ENCODE data around the gene TMEM9B.

The TMEM9B gene

GRCh38 chr11:8971196-8971923, 7.1 kb upstream of the TMEM9B start:
- H3K9ac ChIP-seq (ENCODE audit: low read depth, low read length), result no peak overlapping the region
- no peaks in the 10 kb centered on the region for H3K36me3 ChIP-seq (ENCODE audit: insufficient read depth, low read length)
- H3K4me1 ChIP-seq (ENCODE audit: insufficient read depth, low read length), result no peaks in the 10 kb centered on the region
- 91% methylated on average over 1 of the region's 2 CpGs for WGBS
- no peaks in the 10 kb centered on the region for H3K9me3 ChIP-seq (ENCODE audit: insufficient read depth, low read depth, low read length)
- no peak overlapping the region for H3K4me3 ChIP-seq (ENCODE audit: low read length)
- no peaks in the 10 kb centered on the region for H3K27me3 ChIP-seq (ENCODE audit: insufficient read depth, low read length)
- no peak overlapping the region for H3K27ac ChIP-seq (ENCODE audit: low read depth, low read length)

- Histone ChIP-seq H3K4me3 (ENCODE audit: low read length) (no peak overlapping the region), H3K36me3 (ENCODE audit: insufficient read depth, low read length) (no peaks in the 10 kb centered on the region), H3K27me3 (ENCODE audit: insufficient read depth, low read length) (no peaks in the 10 kb centered on the region), H3K9me3 (ENCODE audit: insufficient read depth, low read depth, low read length) (no peaks in the 10 kb centered on the region), H3K27ac (ENCODE audit: low read depth, low read length) (no peak overlapping the region), H3K9ac (ENCODE audit: low read depth, low read length) (no peak overlapping the region), H3K4me1 (ENCODE audit: insufficient read depth, low read length) (peaks cover 9% of the 10 kb centered on the region)
- 87% methylated on average over 8 of the region's 8 CpGs for WGBS
Observed at GRCh38 chr11:8967184-8967583, 2.9 kb upstream of the TMEM9B start.

GRCh38 chr11:8963569-8964323, 496 bp downstream of the TMEM9B start:
- Histone ChIP-seq H3K27me3 (ENCODE audit: insufficient read depth, low read length) (no peaks in the 10 kb centered on the region), H3K9ac (ENCODE audit: low read depth, low read length) (peak overlapping the region; percentile 87), H3K4me1 (ENCODE audit: insufficient read depth, low read length) (peaks cover 9% of the 10 kb centered on the region), H3K27ac (ENCODE audit: low read depth, low read length) (peak overlapping the region; percentile 96; the same call in 1 of the 2 replicates), H3K9me3 (ENCODE audit: insufficient read depth, low read depth, low read length) (no peaks in the 10 kb centered on the region), H3K4me3 (ENCODE audit: low read length) (peak overlapping the region; percentile 100), H3K36me3 (ENCODE audit: insufficient read depth, low read length) (no peaks in the 10 kb centered on the region)
- 5% methylated on average over 39 of the region's 39 CpGs for WGBS

GRCh38 chr11:8962841-8963240, 1.4 kb downstream of the TMEM9B start:
- WGBS, result 86% methylated on average over 1 of the region's 2 CpGs
- H3K4me1 ChIP-seq (ENCODE audit: insufficient read depth, low read length), result peaks cover 9% of the 10 kb centered on the region
- H3K36me3 ChIP-seq (ENCODE audit: insufficient read depth, low read length), result no peaks in the 10 kb centered on the region
- no peaks in the 10 kb centered on the region for H3K27me3 ChIP-seq (ENCODE audit: insufficient read depth, low read length)
- H3K9me3 ChIP-seq (ENCODE audit: insufficient read depth, low read depth, low read length), result no peaks in the 10 kb centered on the region
- no peak overlapping the region for H3K4me3 ChIP-seq (ENCODE audit: low read length)
- no peak overlapping the region for H3K9ac ChIP-seq (ENCODE audit: low read depth, low read length)
- no peak overlapping the region for H3K27ac ChIP-seq (ENCODE audit: low read depth, low read length)

GRCh38 chr11:8961401-8961800, 2.8 kb downstream of the TMEM9B start:
- Histone ChIP-seq H3K4me1 (ENCODE audit: insufficient read depth, low read length) (peaks cover 9% of the 10 kb centered on the region), H3K27me3 (ENCODE audit: insufficient read depth, low read length) (no peaks in the 10 kb centered on the region), H3K9ac (ENCODE audit: low read depth, low read length) (no peak overlapping the region), H3K36me3 (ENCODE audit: insufficient read depth, low read length) (no peaks in the 10 kb centered on the region), H3K9me3 (ENCODE audit: insufficient read depth, low read depth, low read length) (no peaks in the 10 kb centered on the region), H3K27ac (ENCODE audit: low read depth, low read length) (no peak overlapping the region), H3K4me3 (ENCODE audit: low read length) (no peak overlapping the region)
- WGBS, result 87% methylated on average over 2 of the region's 2 CpGs

- Histone ChIP-seq H3K27me3 (ENCODE audit: insufficient read depth, low read length) (no peaks in the 10 kb centered on the region), H3K36me3 (ENCODE audit: insufficient read depth, low read length) (peaks cover 7% of the 10 kb centered on the region; the same call in 1 of the 2 replicates), H3K9ac (ENCODE audit: low read depth, low read length) (no peak overlapping the region), H3K4me3 (ENCODE audit: low read length) (no peak overlapping the region), H3K27ac (ENCODE audit: low read depth, low read length) (peak overlapping the region; percentile 1; the same call in 1 of the 2 replicates), H3K9me3 (ENCODE audit: insufficient read depth, low read depth, low read length) (no peaks in the 10 kb centered on the region), H3K4me1 (ENCODE audit: insufficient read depth, low read length) (peaks cover 6% of the 10 kb centered on the region)
- WGBS, result 29% methylated on average over 2 of the region's 2 CpGs
Observed at GRCh38 chr11:8959546-8960166, 4.6 kb downstream of the TMEM9B start.

- H3K9ac ChIP-seq (ENCODE audit: low read depth, low read length), result no peak overlapping the region
- no peak overlapping the region for H3K4me3 ChIP-seq (ENCODE audit: low read length)
- H3K36me3 ChIP-seq (ENCODE audit: insufficient read depth, low read length), result peaks cover 16% of the 10 kb centered on the region
- 97% methylated on average over 4 of the region's 4 CpGs for WGBS
- H3K9me3 ChIP-seq (ENCODE audit: insufficient read depth, low read depth, low read length), result no peaks in the 10 kb centered on the region
- H3K27me3 ChIP-seq (ENCODE audit: insufficient read depth, low read length), result no peaks in the 10 kb centered on the region
- H3K4me1 ChIP-seq (ENCODE audit: insufficient read depth, low read length), result no peaks in the 10 kb centered on the region
- no peak overlapping the region for H3K27ac ChIP-seq (ENCODE audit: low read depth, low read length)
Observed at GRCh38 chr11:8956860-8957259, 7.4 kb downstream of the TMEM9B start.

- no peaks in the 10 kb centered on the region for H3K9me3 ChIP-seq (ENCODE audit: insufficient read depth, low read depth, low read length)
- H3K27me3 ChIP-seq (ENCODE audit: insufficient read depth, low read length), result no peaks in the 10 kb centered on the region
- no peak overlapping the region for H3K9ac ChIP-seq (ENCODE audit: low read depth, low read length)
- H3K27ac ChIP-seq (ENCODE audit: low read depth, low read length), result no peak overlapping the region
- peaks cover 19% of the 10 kb centered on the region for H3K36me3 ChIP-seq (ENCODE audit: insufficient read depth, low read length)
- 85% methylated on average over 3 of the region's 3 CpGs for WGBS
- H3K4me3 ChIP-seq (ENCODE audit: low read length), result no peak overlapping the region
- H3K4me1 ChIP-seq (ENCODE audit: insufficient read depth, low read length), result 0 out of 2 replicates have a peak, but pooled peaks cover 6% of the 10 kb centered on the region
Observed at GRCh38 chr11:8948886-8949285, 15.4 kb downstream of the TMEM9B start.

GRCh38 chr11:8947230-8947943, 16.9 kb downstream of the TMEM9B start:
- no peak overlapping the region for H3K9ac ChIP-seq (ENCODE audit: low read depth, low read length)
- H3K4me1 ChIP-seq (ENCODE audit: insufficient read depth, low read length), result 0 out of 2 replicates have a peak, but pooled peaks cover 6% of the 10 kb centered on the region
- H3K4me3 ChIP-seq (ENCODE audit: low read length), result no peak overlapping the region
- WGBS, result 90% methylated on average over 4 of the region's 4 CpGs
- H3K36me3 ChIP-seq (ENCODE audit: insufficient read depth, low read length), result peaks cover 11% of the 10 kb centered on the region
- no peaks in the 10 kb centered on the region for H3K9me3 ChIP-seq (ENCODE audit: insufficient read depth, low read depth, low read length)
- H3K27me3 ChIP-seq (ENCODE audit: insufficient read depth, low read length), result no peaks in the 10 kb centered on the region
- no peak overlapping the region for H3K27ac ChIP-seq (ENCODE audit: low read depth, low read length)

GRCh38 chr11:8942518-8943066, 21.6 kb downstream of the TMEM9B start, which contains the start of gene ASCL3:
Gene ASCL3 (minus strand): TSS chr11:8943016. CDS start chr11:8938161, 4,855 bp downstream.
- 95% methylated on average over 3 of the region's 5 CpGs for WGBS
- H3K4me1 ChIP-seq (ENCODE audit: insufficient read depth, low read length), result no peaks in the 10 kb centered on the region
- no peaks in the 10 kb centered on the region for H3K27me3 ChIP-seq (ENCODE audit: insufficient read depth, low read length)
- no peaks in the 10 kb centered on the region for H3K9me3 ChIP-seq (ENCODE audit: insufficient read depth, low read depth, low read length)
- H3K36me3 ChIP-seq (ENCODE audit: insufficient read depth, low read length), result peaks cover 3% of the 10 kb centered on the region; the same call in 1 of the 2 replicates
- no peak within 1 kb of the TSS for H3K9ac ChIP-seq (ENCODE audit: low read depth, low read length)
- no peak within 1 kb of the TSS for H3K27ac ChIP-seq (ENCODE audit: low read depth, low read length)
- H3K4me3 ChIP-seq (ENCODE audit: low read length), result no peak within 1 kb of the TSS
